ENCODE measurements around the gene TFE3.

Gene TFE3, protein sequence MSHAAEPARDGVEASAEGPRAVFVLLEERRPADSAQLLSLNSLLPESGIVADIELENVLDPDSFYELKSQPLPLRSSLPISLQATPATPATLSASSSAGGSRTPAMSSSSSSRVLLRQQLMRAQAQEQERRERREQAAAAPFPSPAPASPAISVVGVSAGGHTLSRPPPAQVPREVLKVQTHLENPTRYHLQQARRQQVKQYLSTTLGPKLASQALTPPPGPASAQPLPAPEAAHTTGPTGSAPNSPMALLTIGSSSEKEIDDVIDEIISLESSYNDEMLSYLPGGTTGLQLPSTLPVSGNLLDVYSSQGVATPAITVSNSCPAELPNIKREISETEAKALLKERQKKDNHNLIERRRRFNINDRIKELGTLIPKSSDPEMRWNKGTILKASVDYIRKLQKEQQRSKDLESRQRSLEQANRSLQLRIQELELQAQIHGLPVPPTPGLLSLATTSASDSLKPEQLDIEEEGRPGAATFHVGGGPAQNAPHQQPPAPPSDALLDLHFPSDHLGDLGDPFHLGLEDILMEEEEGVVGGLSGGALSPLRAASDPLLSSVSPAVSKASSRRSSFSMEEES

GRCh38 chrX:49043220-49043986 lies at the start of gene TFE3:
Gene TFE3 (minus strand): TSS chrX:49043357. CDS start chrX:49043226, 131 bp downstream.
- DNase-seq (peak; percentile 92), ATAC-seq (peak; percentile 93)

DNA sequence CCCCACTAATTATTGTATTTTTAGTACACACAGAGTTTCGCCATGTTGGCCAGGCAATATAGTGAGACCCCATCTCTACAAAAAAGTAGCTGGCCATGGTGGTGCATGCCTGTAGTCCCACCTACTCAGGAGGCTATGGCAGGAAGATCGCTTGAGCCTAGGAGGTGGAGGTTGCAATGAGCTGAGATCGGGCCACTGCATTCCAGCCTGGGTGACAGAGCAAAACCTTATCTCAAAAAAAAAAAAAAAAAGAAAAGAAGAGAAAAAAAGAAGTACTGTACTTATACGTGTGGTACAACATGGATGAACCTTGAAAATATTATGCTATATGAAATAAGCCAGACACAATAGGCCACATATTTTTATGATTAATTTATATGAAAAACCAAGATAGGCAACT lies 46.4 kb upstream of the TFE3 start:
- ATAC-seq (no peak), DNase-seq (no peak)

DNA sequence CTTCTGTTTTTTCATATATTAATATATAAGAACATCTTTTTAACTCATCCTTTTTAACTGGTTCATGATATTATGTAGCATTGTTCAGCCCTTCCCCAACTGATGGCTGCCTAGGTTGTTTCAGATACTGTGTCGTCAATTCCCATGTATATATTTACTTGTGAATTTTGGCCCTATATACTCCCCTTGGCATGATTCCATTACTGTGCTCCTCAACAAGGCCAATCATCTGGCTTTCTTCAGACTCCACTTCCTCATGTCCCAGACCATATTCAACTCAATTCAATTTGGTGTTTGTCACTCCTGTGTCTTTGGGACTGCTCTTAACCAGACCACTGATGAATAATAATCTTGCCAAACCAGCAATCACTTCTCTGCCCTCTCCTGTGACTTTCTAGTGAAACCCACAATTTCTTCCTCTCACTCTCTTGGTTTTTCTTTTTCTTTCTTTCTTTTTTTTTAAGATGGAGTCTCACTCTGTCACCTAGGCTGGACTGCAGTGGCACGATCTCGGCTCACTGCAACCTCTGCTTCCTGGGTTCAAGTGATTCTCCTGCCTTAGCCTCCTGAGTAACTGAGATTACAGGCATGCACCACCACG lies 39.2 kb upstream of the TFE3 start:
- ATAC-seq (no peak), DNase-seq (no peak)

GRCh38 chrX:49079489-49080428 lies 36.6 kb upstream of the TFE3 start, which contains the start of gene WDR45:
Gene WDR45 (minus strand): TSS chrX:49079887. CDS start chrX:49078095, 1,792 bp downstream.
- DNase-seq, result peak; percentile 72
- ATAC-seq, result peak; percentile 83

- DNase-seq (no peak), ATAC-seq (no peak)
Observed at GRCh38 chrX:49077941-49078340, 34.8 kb upstream of the TFE3 start.

GRCh38 chrX:49075347-49075746 lies 32.2 kb upstream of the TFE3 start:
- no peak for ATAC-seq
- DNase-seq, result no peak

- ATAC-seq (peak; percentile 97), DNase-seq (peak; percentile 88)
Observed at GRCh38 chrX:49073601-49074575, 30.7 kb upstream of the TFE3 start, which contains the start of gene PRAF2. Gene PRAF2 (minus strand): TSS chrX:49074002. CDS start chrX:49073987, 15 bp downstream.

GRCh38 chrX:49072712-49073095 lies 29.5 kb upstream of the TFE3 start:
- no peak for DNase-seq

DNA sequence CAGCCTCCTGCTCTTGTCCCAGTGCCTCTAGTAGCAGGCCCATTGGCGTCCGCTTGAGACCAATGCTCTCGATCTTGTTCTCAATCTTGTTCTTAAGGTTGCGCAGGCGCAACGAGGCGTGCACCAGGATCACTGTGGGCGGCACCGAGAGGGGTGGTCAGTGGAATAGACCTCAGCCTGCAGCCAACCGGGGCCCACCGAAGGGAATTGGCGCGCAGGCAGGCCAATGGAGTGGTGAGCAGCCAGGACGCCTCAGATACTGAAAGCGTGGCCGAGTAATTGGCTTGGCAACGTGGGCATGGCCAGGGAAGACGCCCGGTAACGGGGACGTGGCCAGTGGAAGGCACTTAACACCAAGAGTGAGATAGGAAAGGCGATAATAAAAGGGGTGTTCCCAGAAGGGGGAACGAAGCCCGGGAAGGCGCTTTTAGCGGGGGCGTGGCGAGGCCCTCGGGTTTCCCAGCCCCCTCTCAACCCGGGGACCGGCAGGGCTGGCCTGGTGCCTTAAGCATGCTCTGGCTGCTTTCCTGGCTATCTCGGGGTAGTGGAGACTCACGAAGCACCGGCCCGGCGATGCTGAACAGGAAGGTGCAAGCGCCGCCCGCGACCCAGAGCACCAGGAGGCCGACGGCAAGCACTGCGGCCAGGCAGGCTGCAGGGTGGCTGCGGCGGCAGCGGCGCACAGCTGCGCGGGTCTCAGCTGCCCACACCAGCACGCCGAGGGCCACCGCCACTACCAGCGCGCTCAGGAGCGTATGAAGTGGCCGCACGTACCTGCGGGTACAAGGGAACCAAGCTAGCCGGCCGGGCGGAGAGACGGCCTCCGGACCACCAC lies 28.9 kb upstream of the TFE3 start:
- no peak for ATAC-seq
- no peak for DNase-seq

More at GRCh38 chrX:49072712-49073095, 29.5 kb upstream of the TFE3 start:
- ATAC-seq, result no peak

GRCh38 chrX:49070988-49071387 lies 27.8 kb upstream of the TFE3 start:
- no peak for DNase-seq
- no peak for ATAC-seq

- DNase-seq (no peak), ATAC-seq (no peak)
Observed at GRCh38 chrX:49069038-49069437, 25.9 kb upstream of the TFE3 start.

DNA sequence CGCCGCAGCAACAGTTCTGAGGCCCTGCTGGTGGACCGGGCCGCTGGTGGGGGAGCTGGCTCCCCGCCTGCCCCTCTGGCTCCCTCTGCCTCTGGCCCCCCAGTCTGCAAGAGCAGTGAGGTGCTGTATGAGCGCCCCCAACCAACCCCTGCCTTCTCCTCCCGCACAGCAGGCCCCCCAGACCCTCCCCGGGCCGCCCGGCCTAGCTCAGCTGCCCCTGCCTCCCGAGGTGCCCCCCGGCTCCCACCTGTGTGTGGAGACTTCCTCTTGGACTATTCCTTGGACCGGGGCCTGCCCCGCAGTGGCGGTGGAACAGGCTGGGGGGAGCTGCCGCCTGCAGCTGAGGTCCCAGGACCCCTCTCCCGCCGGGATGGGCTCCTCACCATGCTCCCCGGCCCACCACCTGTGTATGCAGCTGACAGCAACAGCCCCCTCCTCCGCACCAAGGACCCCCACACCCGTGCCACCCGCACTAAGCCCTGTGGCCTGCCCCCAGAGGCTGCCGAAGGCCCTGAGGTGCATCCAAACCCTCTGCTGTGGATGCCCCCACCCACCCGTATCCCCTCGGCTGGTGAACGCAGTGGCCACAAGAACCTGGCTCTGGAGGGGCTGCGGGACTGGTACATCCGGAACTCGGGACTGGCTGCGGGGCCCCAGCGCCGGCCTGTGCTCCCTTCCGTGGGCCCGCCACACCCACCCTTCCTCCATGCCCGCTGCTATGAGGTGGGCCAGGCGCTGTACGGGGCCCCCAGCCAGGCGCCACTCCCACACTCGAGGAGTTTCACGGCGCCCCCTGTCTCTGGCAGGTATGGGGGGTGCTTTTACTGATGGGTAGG lies 24.3 kb upstream of the TFE3 start:
- no peak for ATAC-seq
- DNase-seq, result no peak

GRCh38 chrX:49066690-49067089 lies 23.5 kb upstream of the TFE3 start:
- ATAC-seq (no peak), DNase-seq (no peak)

DNA sequence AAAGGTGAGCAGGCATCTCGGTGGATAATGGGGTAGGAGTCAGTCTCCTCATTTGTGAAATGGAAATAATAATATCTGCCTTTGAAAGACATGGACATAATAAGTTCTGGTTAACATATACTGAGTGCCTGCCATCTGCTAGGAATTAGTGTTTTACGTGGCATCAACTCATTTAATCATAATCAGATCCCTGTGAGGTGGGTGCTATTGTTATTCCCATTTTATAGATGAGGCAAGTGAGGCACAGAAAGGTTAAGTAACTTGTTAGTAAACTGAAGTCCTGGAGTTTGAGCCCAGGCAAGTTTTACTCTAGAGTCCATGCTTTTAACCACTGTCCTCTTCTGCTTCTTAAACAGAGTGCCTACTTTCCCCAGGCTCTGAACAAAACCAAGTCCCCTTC lies 23.1 kb upstream of the TFE3 start:
- ATAC-seq, result no peak
- no peak for DNase-seq

DNA sequence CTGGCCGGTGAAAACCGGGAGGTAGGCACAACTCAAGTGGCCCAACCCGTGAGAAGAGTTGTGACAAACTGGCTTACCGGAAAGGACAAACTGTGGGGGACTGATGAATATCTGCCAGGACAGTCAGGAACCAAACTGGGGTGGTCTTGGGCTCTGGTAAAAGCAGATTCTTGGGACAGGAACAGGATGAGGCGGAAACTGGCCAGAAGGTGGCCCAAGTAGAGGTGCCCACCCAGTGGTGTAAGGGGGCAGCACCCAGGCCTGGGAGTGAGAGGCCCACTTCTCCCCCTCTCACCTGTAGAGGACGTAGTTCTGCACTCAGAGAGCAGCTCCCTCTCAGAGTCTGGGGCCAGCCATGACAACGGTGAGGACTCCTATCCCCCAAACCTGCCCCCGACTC lies 21.6 kb upstream of the TFE3 start:
- ATAC-seq, result no peak
- no peak for DNase-seq

GRCh38 chrX:49064303-49064702 lies 21.1 kb upstream of the TFE3 start:
- ATAC-seq (peak; percentile 21), DNase-seq (no peak)

GRCh38 chrX:49063715-49064114 lies 20.6 kb upstream of the TFE3 start:
- DNase-seq, result no peak
- ATAC-seq, result no peak

DNA sequence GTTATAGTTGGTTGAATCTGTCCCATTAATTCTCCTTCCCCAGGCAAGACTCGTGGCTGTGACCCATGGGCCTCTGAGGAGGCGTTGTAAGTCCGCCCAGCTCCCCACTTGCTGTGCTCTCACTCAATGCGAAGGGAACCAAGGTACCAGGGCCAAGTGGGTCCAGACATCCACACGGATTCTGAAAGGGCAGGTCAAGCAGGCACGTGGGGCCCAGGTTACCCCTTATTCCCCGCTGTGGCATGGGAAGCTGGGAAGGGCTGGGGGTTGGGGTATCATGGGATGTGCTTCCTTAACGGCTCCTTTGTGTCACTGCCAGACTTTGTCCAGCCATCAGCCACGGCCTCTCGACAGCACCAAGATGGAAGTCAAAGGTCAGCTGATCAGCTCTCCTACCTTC lies 18.8 kb upstream of the TFE3 start:
- ATAC-seq (no peak), DNase-seq (no peak)

Data from stimulated activated naive CD8-positive, alpha-beta T cell treated with anti-CD3 and anti-CD28 coated beads, Interleukin-15, Interleukin-2, amounts not matched to agents 100 U/mL and 50 U/mL, for 24 hours (primary cell).